K562 (cell line): ENCODE data around the gene LDLR. TPM values are rescaled to one million over a fixed set of nuclear protein-coding genes. Genes with fewer than 3 reads are reported as not detected.
A peak's percentile ranks its signal among the peaks of the same experiment; 100 is the strongest.

Source experiments
- CBX3 ChIP-seq, 2 experiments: IDR thresholded peaks; 1 replicate in 1 of 2; 2 replicates in 1 of 2; pipeline ENCODE4 v1.6.1; 2012; ENCODE audit warnings: inconsistent platforms in 2 of 2, low read length in 2 of 2, borderline replicate concordance in 1 of 2, control low read depth in 1 of 2
- E2F3 ChIP-seq: fragments of 250-450 bp; sonication (Bioruptor Pico); IDR thresholded peaks from 2 replicates; pipeline ENCODE4 v1.4.0; 2020; ENCODE audit warnings: mild to moderate bottlenecking
- EGR1 ChIP-seq: fragments of 450-650 bp; conservative IDR thresholded peaks from 2 replicates; pipeline ENCODE4 v1.6.1; 2017; ENCODE audit warnings: mild to moderate bottlenecking
- ETV6 ChIP-seq, 3 experiments: fragments of 150-350 bp in 1 of 3; sonication (generic) in 1 of 3; formaldehyde crosslinking in 1 of 3; IDR thresholded peaks; 2 replicates each; pipeline versions ENCODE4 v1.6.1 to v1.8.0; 2014 to 2022; ENCODE audit warnings: borderline replicate concordance in 2 of 3, low read depth in 2 of 3, antibody characterized with exemption in 1 of 3, low read length in 1 of 3, mild to moderate bottlenecking in 1 of 3, missing genetic modification reagents in 1 of 3
- HCFC1 ChIP-seq: IDR thresholded peaks from 2 replicates; pipeline ENCODE4 v1.6.1; 2012; ENCODE audit warnings: low read depth, low read length, improper control_type of control experiment
- HDAC1 ChIP-seq, 2 experiments: fragments of 450-650 bp; IDR thresholded peaks; 2 replicates each; pipeline ENCODE4 v1.6.1; 2016 to 2017; ENCODE audit warnings: inconsistent platforms in 1 of 2, mild to moderate bottlenecking in 1 of 2, moderate library complexity in 1 of 2
- HEY1 ChIP-seq: fragments of 250-450 bp; sonication (Bioruptor Pico); IDR thresholded peaks from 2 replicates; pipeline ENCODE4 v1.5.0; 2020; ENCODE audit warnings: mild to moderate bottlenecking, moderate library complexity, borderline replicate concordance
- HMG20B ChIP-seq: fragments of 250-450 bp; sonication (Bioruptor Pico); IDR thresholded peaks from 2 replicates; pipeline ENCODE4 v1.5.0; 2021; ENCODE audit warnings: mild to moderate bottlenecking
- ILF3 ChIP-seq: fragments of 450-650 bp; IDR thresholded peaks from 2 replicates; pipeline ENCODE4 v1.6.1; 2018; ENCODE audit warnings: antibody characterized with exemption, mild to moderate bottlenecking, moderate library complexity, borderline replicate concordance
- NFRKB ChIP-seq: fragments of 450-650 bp; IDR thresholded peaks from 2 replicates; pipeline ENCODE4 v1.6.1; 2016; ENCODE audit warnings: low read depth
- NR2F6 ChIP-seq: fragments of 450-650 bp; formaldehyde crosslinking; IDR thresholded peaks from 2 replicates; pipeline ENCODE4 v1.4.0; 2020; ENCODE audit warnings: mild to moderate bottlenecking
- PCBP1 ChIP-seq: fragments of 200-400 bp; formaldehyde crosslinking; IDR thresholded peaks from 2 replicates; pipeline ENCODE4 v1.6.1; 2018; ENCODE audit warnings: mild to moderate bottlenecking, low read depth, low read length; ENCODE audit not compliant: poor library complexity, severe bottlenecking
- SAFB2 ChIP-seq: fragments of 200-400 bp; formaldehyde crosslinking; IDR thresholded peaks from 2 replicates; pipeline ENCODE4 v1.6.1; 2018; ENCODE audit warnings: borderline replicate concordance, low read length, low read depth, moderate library complexity; ENCODE audit not compliant: severe bottlenecking
- STAG1 ChIP-seq: sonication (generic); formaldehyde crosslinking; IDR thresholded peaks from 2 replicates; pipeline ENCODE4 v1.5.0; 2020; ENCODE audit warnings: missing genetic modification reagents, borderline replicate concordance
- SUPT5H ChIP-seq: fragments of 450-650 bp; IDR thresholded peaks from 2 replicates; pipeline ENCODE4 v1.6.1; 2016
- TGIF2 ChIP-seq: sonication (generic); formaldehyde crosslinking; IDR thresholded peaks from 2 replicates; pipeline ENCODE4 v1.8.1; 2022; ENCODE audit warnings: mild to moderate bottlenecking, missing genetic modification reagents, moderate library complexity
- VEZF1 ChIP-seq: fragments of 200-800 bp; sonication (Bioruptor generic); IDR thresholded peaks from 2 replicates; pipeline ENCODE4 v1.6.1; 2017; ENCODE audit warnings: missing genetic modification characterization, missing compliant biosample characterization
- ZNF239 ChIP-seq: fragments of 250-450 bp; sonication (Bioruptor Pico); IDR thresholded peaks from 2 replicates; pipeline ENCODE4 v1.4.0; 2020; ENCODE audit warnings: mild to moderate bottlenecking
- ZNF511 ChIP-seq: sonication (generic); formaldehyde crosslinking; IDR thresholded peaks from 2 replicates; pipeline ENCODE4 v1.8.0; 2022; ENCODE audit warnings: mild to moderate bottlenecking, missing genetic modification reagents
- ZNF584 ChIP-seq: fragments of 200-800 bp; sonication (Bioruptor generic); IDR thresholded peaks from 2 replicates; pipeline ENCODE4 v1.6.1; 2016; ENCODE audit warnings: low read depth, mild to moderate bottlenecking, missing genetic modification characterization, missing compliant biosample characterization
- ZNF766 ChIP-seq: fragments of 200-800 bp; sonication (Bioruptor generic); conservative IDR thresholded peaks from 2 replicates; pipeline ENCODE4 v1.6.1; 2016; ENCODE audit warnings: missing genetic modification characterization, missing compliant biosample characterization
- polyA plus RNA-seq, 8 experiments: library from polyadenylated mRNA; depleted of rRNA in 4 of 8; stranded (reverse) in 5 of 8; unstranded in 3 of 8; fragments of >200 nt; fragmentation: Nextera tagmentation in 2 of 8; fragmentation: Illumina TruSeq in 1 of 8; extraction: Ambion mirVana in 2 of 8; extraction: Trizol in 1 of 8; gene quantifications; 2 replicates each; pipeline versions ENCODE4 v1.2.1 to v1.2.3, GENCODE V29; 2011 to 2014; ENCODE audit warnings: inconsistent platforms in 1 of 8, missing spikeins in 1 of 8
- total RNA-seq, 7 experiments: library from RNA; depleted of rRNA in 6 of 7; stranded (reverse); fragments of >200 nt in 6 of 7; fragmentation: Illumina TruSeq in 2 of 7; extraction: Trizol in 2 of 7; gene quantifications; 2 replicates each; pipeline versions ENCODE4 v1.2.1 to v1.2.3, GENCODE V29; 2011 to 2021; ENCODE audit warnings: low replicate concordance in 1 of 7
- TF ChIP-seq, protein P1 (sequence below): fragments of 250-450 bp; sonication (Bioruptor Pico); IDR thresholded peaks from 2 replicates; pipeline ENCODE4 v1.5.0; 2021; ENCODE audit warnings: mild to moderate bottlenecking, moderate library complexity

The LDLR gene
- total and polyA plus RNA-seq, 9 of the 15 experiments (the other 6 are each of a cell fraction or from before 2014, with no cell fraction given) = 19.9 to 114 (median 56.3) TPM

DNA sequence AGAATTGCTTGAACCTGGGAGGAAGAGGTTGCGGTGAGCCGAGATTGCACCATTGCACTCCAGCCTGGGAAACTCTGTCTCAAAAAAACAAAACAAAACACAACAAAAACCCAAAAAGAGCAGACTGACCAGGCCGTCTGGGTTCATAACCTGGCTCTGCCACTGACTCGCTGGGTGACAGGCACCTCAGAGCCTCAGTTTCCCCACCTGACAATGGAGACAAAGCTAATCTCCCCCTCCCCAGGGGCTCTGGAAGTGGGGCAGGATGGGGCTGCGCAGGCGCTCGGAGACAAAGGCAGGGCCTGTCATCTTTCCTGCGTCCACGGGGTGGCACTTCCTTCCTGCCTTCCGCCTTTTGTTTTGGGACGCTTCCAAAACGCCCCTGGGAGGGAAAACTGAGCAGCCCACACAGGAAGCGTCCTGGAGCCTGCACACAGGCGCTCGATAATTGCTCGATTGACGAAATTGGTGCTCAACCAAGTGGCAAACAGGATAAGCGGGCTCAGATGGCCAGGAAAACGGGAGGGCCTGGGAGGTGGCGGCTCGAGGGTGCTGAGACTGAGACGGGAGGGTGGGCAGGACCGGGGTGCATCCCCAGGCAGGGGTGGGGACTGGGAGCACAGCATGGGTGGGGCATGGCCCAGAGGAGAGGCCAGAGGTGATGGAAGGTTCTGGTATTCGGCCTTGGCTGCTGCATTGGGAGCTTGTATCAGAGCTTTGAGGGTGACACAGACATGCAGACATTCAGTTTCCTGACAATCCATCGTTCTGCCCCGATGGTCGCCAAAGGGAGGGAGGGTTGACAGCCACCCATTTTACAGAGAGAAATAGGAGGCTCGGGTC, 48.5 kb downstream of the LDLR start (continued):
- TF ChIP-seq ZNF766 = 0 out of 2 replicates have a peak, but pooled peaks have one; percentile 18
- TF ChIP-seq CBX3 (IDR thresholded peaks at IDR 0.05; ENCODE audit: borderline replicate concordance in 1 of 2, low read length in 2 of 2) = peak in 1 of 2 experiments; percentile 65; a peak in 1 of 3 replicates
- TF ChIP-seq HEY1 = no peak
- TF ChIP-seq SUPT5H = 0 out of 2 replicates have a peak, but pooled peaks have one; percentile 10
- no peak for TF ChIP-seq ILF3
- TF ChIP-seq, protein P1, sequence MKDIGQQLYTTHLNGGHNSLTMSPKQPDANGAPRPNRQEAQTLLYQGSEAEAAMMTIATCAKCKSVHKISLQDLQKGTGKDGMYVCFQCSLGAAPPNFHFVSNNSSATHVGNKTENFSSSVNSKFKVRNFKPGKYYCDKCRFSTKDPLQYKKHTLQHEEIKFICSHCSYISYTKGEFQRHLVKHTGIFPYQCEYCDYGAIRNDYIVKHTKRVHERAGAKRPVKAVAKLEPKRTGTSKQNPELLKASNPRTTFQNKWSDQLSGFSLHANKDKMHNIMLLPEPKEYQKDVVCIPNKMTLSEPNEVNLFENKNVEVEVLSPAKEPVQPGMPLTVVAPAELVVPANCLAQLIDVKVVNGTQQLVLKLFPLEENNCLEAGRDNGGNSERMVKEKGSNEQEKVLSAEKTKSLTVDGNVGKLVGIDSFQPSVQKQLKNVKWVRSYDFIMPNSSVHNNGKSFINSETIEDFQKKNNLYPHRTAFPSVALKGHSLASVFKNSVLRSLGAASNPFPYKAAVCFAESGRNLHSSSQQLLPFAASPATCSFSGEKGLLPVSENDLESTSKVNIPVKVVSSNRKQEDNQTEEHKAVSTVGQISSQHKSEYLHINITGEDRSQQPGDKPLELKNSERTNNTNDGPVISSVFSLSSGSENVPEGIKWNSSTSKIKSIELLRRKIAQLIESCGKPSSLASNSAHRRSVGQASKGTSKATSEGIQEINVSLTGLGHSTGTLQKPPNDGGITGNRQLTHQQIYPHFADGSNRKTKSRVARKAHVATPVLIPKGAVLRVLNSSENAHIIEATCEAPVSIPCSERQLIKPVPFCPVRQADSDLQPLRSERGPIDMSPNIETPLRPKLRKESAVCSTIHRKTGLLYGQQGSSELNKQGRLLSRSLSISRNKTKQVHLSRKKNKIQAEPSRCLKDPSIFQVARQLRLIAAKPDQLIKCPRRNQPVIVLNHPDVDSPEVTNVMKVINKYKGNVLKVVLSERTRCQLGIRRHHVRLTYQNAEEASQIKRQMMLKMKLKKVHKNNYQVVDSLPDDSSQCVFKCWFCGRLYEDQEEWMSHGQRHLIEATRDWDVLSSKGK (CRISPR knock-in tag) = no peak
- TF ChIP-seq E2F3 = no peak
- TF ChIP-seq HDAC1 (IDR thresholded peaks at IDR 0.05) = 0 out of 4 replicates have a peak, but pooled peaks of 1 of the 2 experiments have one; percentile 11
- TF ChIP-seq VEZF1 (CRISPR knock-in tag) = peak; percentile 74
- TF ChIP-seq TGIF2 (CRISPR knock-in tag) = no peak
- TF ChIP-seq PCBP1 = no peak
- peak; percentile 79 for TF ChIP-seq STAG1
- TF ChIP-seq ETV6 (IDR thresholded peaks at IDR 0.05; ENCODE audit: borderline replicate concordance in 1 of 2, low read depth in 2 of 2, low read length in 1 of 2) = no peak
- TF ChIP-seq ETV6 (CRISPR knock-in tag; IDR thresholded peaks at IDR 0.05; ENCODE audit: borderline replicate concordance) = no peak
- TF ChIP-seq NR2F6 (CRISPR knock-in tag) = no peak
- TF ChIP-seq HCFC1 = peak; percentile 41; the same call in 1 of the 2 replicates
- no peak for TF ChIP-seq HMG20B
- TF ChIP-seq ZNF239 = no peak
- TF ChIP-seq ZNF584 (CRISPR knock-in tag) = no peak
- TF ChIP-seq EGR1 = 0 out of 2 replicates have a peak, but pooled peaks have one; percentile 27
- TF ChIP-seq SAFB2 = no peak
- TF ChIP-seq NFRKB = no peak
- TF ChIP-seq ZNF511 = 0 out of 2 replicates have a peak, but pooled peaks have one; percentile 46
